Right renal pelvis (tissue), 4 donors: ENCODE measurements around the gene TLE1. TPM values are rescaled to one million over a fixed set of nuclear protein-coding genes. Genes with fewer than 3 reads are reported as not detected.
"Not testable (repeated sequence)": the region's sequence is repeated elsewhere in the genome, so short reads cannot be mapped to it uniquely, and the experiment has no call there.

Source experiments
- DNase-seq, 4 donors: peaks; one replicate each; pipeline ENCODE4 v3.0.0-alpha.2; 2013; ENCODE audit warnings: low read depth in 4 of 4, low spot score in 3 of 4, missing footprints in 1 of 4
- polyA plus RNA-seq, 4 donors: library from polyadenylated mRNA; unstranded; fragments of 120-200 nt; gene quantifications; one replicate each; pipeline ENCODE4 v1.2.1, GENCODE V29; 2013; ENCODE audit not compliant: insufficient read length in 4 of 4

Gene TLE1
- polyA plus RNA-seq, 4 donors: 65.1 to 75.4 (median 71.6) TPM

DNA sequence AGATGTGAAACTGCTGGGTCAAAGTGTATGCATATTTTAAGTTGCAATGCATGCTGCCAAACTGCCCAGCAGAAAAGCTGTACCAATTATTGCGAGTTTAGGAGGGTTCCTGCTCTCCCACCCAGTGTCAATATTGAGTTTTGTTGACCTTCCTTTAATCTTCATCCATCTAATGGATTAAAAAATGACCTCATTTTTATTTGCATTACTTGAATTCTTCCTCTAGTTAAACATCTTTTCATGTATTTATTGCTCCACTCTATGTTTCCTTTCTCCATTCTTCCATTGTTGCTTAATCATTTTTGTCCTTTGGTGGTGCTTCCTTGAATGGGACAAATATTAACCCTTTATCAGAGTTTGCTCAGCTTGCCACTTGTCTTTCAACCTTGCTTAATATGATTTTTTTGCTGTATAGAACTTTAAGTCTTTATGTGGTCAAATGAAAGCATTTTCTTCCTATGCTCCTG is 32.4 kb downstream of the TLE1 start:
- DNase-seq: no peak

DNA sequence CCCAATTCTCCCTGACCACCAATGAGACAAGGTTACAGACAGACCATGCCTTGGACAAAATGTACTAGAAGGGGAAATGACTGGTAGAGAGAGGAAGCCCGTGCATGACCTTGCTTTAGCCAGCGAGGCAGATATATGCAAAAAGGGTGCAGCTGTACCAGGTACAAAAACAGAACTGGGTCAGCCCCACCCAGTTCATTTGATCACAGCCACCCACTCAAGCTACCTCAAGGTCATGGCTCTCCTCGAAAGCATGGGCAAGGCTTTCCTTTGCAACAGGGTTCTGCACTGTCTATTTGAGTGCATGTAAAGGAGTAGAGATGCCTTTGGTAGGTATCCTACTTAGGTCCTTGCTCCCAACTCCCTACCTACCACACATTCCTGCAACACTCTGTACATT is 33.3 kb downstream of the TLE1 start:
- no peak for DNase-seq

GRCh38 chr9:81653240-81653639 is 36.1 kb downstream of the TLE1 start:
- DNase-seq: no peak

- no peak for DNase-seq
These were observed 37.2 kb downstream of the TLE1 start for GRCh38 chr9:81652058-81652687.

DNA sequence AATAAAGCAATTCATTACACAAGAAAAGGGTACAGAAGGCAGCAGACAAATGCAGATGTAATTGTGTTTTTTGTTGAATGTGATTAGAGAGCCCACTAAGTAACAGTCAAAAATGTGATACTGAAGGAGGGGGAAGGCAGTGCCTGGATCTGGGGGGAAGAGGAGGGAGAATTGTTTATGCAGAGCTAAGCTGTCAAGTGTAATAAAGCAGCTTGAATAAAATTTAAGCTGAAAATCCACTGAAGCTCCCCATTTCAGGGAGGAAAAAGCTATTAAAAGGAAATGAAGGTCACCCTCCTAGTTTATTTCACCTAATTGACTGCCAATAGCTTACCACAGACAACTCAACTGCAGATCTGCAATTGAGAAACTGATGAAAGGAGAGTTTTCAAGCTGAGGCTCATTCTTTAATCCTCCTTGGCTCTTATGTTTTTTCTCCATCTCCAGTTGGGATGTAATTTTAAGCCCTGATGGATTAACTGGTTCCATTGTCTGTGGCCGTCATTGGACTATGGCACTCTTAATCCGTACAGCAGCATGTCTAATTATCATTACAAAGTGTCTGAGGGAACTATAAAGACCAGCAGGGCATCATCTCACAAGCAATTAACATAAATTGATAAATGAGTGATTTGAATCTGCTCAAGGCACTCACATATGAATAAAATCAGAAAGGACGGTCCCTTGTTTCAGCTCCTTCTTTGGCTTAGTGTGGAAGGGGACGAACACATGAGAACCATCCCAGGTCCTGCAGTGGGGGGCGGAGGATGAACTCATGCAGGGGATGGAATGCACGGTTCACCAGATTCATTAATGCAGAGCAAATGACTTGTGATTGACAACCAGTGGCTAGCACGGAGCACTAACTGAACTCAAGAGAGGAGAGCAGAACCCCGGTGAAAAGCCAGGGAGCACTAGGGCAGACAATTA is 38.5 kb downstream of the TLE1 start:
- no peak for DNase-seq

DNA sequence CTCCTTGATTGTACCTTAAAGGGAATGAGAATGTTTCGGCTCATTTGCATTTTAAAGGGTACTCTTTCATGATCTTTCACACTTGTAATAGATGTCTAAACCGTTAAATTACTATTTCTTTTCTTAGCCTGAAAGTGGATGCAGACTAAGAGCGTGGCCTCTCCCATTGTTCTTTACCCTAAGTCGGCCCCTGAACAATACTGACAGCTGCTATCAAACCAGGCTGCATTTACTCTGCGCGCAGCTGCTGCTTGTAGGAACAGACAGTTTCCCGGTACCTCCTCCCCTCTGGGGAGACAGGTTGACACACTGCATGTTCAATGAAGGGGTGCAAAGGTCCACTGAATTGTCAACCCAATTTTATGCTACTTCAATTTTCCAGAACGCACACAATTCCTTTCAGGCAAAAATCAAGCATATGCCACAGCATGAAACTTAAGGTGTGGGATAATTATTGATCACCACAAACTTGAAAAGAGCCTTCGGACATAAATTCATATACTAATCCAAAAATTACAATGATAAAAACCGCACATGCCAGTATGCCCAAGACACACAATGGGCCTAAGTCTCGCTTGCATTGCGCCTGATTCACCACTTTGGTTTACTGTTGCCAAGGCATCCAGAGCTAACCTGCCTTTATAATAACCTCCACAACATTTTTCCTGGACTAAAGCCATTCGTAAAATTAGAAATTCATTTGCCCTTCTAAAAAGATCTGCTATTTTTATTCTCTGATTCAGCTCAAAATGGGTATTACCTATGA is 39.7 kb downstream of the TLE1 start:
- DNase-seq: no peak

GRCh38 chr9:81648891-81649290 is 40.5 kb downstream of the TLE1 start:
- no peak for DNase-seq

GRCh38 chr9:81646337-81646736 is 43.0 kb downstream of the TLE1 start:
- no peak for DNase-seq

DNA sequence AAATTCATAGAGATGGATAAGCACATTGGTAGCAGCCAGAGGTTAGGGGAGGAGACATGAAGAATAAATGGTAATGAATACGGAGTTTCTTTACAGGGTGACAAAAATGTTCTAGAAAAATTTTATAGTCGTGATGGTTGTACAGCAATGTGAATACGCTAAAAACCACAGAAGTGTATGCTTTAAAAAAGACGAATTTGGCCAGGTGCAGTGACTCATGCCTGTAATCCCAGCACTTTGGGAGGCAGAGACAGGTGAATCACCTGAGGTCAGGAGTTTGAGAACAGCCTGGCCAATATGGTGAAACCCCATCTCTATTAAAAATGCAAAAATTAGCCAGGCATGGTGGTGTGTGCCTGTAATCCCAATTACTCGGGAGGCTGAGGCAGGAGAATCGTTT is 44.8 kb downstream of the TLE1 start:
- not testable (repeated sequence) for DNase-seq

- no peak for DNase-seq
These were observed 52.1 kb downstream of the TLE1 start for GRCh38 chr9:81637276-81637675.

DNA sequence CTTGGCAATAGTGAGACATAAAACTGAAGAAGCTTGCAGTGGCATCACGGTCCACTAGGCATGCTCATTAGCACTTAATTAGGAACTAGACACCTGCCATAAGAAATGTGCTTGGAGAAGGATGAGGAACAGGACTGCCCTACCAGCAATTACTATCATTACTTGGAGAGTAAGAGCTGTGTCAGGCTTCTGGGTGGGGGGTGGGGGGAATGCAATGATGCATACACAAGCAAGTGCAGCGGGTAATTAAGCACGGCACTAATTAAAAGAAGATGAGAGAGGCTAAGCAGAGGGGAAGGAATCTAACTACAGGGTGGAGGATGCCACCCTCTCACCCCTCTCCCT is 53.1 kb downstream of the TLE1 start:
- DNase-seq: no peak

- DNase-seq: no peak
These were observed 53.7 kb downstream of the TLE1 start for GRCh38 chr9:81635521-81636254.

DNA sequence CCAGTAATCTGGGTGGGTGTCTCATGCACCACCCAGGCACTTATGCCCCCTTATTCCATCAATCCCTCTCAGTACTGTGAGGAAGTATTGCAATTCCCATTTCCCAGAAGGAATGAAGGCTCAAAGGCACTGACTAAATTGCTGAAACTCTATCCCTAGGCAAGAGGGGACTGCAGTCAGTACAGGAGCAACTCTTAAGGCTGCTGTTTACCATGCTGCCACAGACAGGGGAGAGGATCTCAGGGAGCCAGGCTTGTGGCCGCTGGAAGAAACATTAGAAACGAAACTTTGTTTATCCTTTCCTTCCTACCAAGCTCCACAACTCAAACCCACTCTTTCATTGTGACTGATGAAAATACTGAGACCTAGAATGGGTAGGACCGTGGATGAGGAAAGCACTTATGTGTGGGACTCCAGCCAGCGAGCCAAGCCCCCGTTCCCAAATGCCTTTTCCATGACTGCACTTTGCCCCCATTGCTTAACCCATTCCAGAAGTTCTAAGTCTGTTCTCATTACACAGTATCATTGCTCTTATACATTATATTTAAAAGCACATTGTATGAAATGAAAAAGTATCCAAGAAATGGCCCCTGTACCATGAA is 54.3 kb downstream of the TLE1 start:
- DNase-seq: no peak

DNA sequence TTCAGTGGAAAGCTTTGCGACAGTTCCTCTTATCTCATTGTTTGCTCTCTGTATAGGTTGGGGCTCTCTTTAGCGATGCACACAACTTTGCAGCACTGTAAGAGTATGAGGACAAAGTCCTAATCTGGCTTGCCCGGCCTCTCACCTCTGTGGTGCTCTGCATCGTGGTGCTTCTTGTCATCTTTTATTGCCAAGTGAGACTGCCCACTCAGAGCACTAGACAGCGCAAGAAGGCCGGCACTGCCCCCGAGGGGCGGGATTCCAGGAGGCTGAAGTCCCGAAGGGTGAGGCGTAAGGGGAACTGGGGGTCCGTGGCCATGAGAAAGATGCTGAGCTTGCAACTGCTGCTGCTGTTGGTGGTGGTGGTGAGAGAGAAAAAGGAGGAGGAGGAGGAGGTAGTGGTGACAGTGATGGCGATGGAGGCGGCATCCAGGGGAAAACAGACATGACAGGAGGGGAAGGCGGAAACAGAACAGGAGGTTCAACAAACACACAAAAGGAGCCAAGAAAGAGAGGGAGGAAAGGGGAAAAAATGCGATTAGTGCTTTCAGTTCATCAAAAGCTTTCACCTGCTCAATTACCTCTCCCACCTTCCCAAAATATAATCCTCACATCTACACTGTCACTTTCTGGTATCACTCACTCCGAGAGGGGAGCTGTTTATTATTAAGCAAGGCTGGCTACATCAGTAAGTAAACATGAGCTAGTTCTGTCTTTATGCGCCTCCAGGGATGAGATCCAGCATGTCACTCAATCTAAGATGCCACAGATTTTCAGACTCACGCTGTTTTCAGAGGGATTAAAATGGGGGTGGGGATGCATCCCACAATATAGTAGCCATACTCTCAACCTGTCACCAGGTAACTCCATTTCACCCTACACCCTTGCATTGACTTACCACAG is 55.1 kb downstream of the TLE1 start:
- no peak for DNase-seq

DNA sequence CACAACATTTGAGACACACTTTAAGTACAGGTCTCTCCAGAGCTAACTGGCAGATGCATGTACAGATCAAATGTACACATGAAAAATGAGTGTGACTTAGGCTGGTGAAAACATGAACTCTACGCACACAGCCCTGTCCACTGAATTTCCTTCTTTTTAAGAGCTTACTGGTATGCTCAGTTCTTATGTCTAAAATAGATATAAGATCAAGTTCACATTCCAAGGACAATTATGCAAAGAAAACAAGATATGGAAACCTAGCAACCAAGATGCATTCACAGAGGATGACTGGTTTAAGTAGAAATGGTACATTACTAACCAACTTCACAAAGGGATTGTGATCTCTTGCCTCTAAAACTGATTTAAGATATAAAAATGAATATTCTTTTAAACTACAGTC is 56.7 kb downstream of the TLE1 start:
- no peak for DNase-seq

DNA sequence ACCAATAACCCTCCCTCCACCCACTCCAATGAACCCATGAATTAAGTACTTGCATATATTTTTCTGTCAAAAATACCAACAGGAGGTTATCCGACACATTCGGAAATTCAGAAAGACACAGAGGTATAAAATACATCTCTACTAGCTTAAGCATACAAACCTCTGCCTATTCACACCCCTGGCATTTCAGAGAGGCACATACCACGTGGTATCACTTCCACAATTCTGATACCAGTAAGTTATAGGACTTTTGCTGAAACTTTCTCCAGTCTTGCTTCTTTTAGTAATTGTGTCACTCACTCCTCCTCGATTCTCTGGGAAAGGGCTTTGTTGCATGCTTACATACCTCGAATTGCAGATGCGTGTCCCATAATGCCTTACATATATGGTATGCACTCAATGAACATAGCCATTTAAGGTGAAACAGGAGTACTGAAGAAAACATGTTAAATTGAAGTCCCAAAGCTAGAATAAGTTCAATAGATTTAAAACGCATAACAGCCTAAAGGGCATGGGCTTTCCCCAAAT is 58.1 kb downstream of the TLE1 start:
- DNase-seq: no peak

DNA sequence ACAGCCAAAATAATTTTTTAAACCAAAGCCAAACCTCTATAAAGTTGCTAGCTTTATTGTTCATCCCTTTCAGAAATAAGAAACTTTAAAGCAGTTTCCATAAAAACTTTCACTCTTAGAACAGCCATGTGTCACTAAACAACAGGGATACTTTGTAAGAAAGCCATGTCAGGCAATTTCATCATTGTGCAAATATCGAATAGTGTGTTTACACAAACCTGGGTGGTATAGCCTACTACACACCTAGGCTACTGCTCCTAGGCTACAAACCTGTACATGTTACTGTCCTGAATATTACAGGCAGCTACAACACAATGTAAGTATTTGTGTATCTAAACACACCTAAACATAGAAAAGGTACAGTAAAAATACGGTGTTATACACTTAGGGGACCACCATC is 59.9 kb downstream of the TLE1 start:
- DNase-seq: no peak

- no peak for DNase-seq
These were observed 60.5 kb downstream of the TLE1 start for GRCh38 chr9:81628897-81629296.

DNA sequence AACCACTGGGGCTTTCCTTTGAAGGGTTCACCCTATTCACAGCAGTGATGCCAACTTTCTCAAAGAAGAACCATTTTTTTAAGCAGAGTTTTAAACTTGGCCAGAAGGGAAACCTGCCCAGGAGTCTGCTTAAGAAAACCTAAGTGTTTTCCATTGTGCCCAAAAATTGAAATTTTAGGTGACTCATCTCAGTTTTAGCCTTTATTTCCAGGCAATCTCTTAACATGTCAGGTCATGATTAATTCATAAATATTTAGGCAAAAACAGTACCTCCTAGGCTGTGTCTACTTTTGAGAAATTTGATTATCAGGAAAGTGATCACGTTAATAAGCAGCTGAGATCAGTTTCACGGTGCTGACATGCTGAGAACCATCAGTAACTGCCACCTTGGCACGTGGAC is 61.9 kb downstream of the TLE1 start:
- DNase-seq: no peak
